ENCODE data around the gene NSL1.

GRCh38 chr1:212752934-212753497 lies 38.6 kb downstream of the NSL1 start:
- no peak for TF ChIP-seq CTCF (IDR thresholded peaks at IDR 0.05)
- TF ChIP-seq POLR2AphosphoS5 (IDR thresholded peaks at IDR 0.05), result no peak
